HFFc6 (cell line): ENCODE measurements around the gene ARF5. TPM values are rescaled to one million over a fixed set of nuclear protein-coding genes. Genes with fewer than 3 reads are reported as not detected.
"Not testable (repeated sequence)": the region's sequence is repeated elsewhere in the genome, so short reads cannot be mapped to it uniquely, and the experiment has no call there.

Experiments used
- DNase-seq: peaks from one replicate; pipeline ENCODE4 v3.0.0-alpha.2; 2018
- H3K27ac Mint-ChIP-seq: 2 replicates; pipeline ENCODE4 v1.8.0; 2020; ENCODE audit warnings: mild to moderate bottlenecking, mixed read lengths
- H3K27me3 Mint-ChIP-seq: 2 replicates; pipeline ENCODE4 v1.8.0; 2021; ENCODE audit warnings: mild to moderate bottlenecking, moderate library complexity, mixed read lengths; ENCODE audit not compliant: insufficient read depth
- H3K36me3 Mint-ChIP-seq: 2 replicates; pipeline ENCODE4 v1.8.0; 2021; ENCODE audit warnings: low read depth, mixed read lengths
- H3K4me1 Mint-ChIP-seq: 2 replicates; pipeline ENCODE4 v1.8.0; 2020; ENCODE audit warnings: low read depth, mixed read lengths
- H3K4me3 Mint-ChIP-seq: 2 replicates; pipeline ENCODE4 v1.8.0; 2020; ENCODE audit warnings: mild to moderate bottlenecking, moderate library complexity, mixed read lengths
- H3K9me3 Mint-ChIP-seq: 2 replicates; pipeline ENCODE4 v1.8.0; 2020; ENCODE audit warnings: mild to moderate bottlenecking, mixed read lengths
- long read RNA-seq: library from polyadenylated mRNA; unstranded; transcript quantifications from one replicate; pipeline ENCODE4 v2.0.0, GENCODE V29; 2019
- total RNA-seq, 6 experiments: library from RNA; stranded (reverse); fragmentation: NEBNext Ultra II Directional; extraction: Animal tissue kit (Norgen Biotek cat#: 25700); gene quantifications; 2 replicates in 1 of 6; 3 replicates in 5 of 6; pipeline ENCODE4 v1.2.3, GENCODE V29; 2021
- TF ChIP-seq, protein P1 (sequence below): fragments of 200-600 bp; sonication (generic); IDR thresholded peaks from 2 replicates; pipeline ENCODE4 v1.5.0; 2021; ENCODE audit warnings: antibody characterized with exemption, mild to moderate bottlenecking

Gene ARF5
- 100 to 1,000 TPM in 4 of 6 experiments, 10 to 100 TPM in 2; 98.3 to 122 (median 110) TPM for total RNA-seq
- long read RNA-seq, transcript ARF5-201 (6 exons, 1,103 nt), result major isoform, 108 of 115 reads
- long read RNA-seq, partial matches to known transcripts, result 5 of 115 reads
- long read RNA-seq, other reads (novel, unspliced or antisense), result 1 of 115 reads

DNA sequence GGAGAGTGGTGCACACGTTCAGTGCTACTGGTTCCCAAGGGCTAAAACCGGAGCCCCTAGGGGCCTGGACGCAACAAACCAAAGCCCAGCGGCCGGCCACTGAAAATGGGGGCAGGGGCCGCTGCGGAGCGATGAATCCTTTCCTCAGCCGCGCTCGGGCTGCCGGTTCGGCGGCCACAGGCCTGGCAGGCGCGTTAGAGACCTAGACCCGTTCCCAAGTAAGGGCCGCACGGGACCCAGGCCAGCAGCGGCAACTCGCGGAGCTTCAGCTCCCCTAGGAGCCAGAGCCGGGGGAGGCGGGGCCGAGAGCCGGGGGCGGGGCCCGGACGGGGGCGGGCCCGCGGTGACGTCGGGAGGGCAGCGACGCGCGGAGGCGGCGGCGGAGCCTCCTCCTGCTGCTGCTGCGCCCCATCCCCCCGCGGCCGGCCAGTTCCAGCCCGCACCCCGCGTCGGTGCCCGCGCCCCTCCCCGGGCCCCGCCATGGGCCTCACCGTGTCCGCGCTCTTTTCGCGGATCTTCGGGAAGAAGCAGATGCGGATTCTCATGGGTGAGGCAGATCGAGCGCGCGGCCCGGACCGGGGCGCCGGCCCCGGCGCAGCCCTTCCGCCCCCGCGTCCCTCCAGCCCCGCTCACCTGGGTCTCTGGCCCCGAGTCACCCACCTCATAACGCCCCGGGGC is at the start of gene ARF5:
Gene ARF5, plus strand, starts transcription at position 393 of the 678 bp plus-strand sequence. Its CDS starts 88 bp downstream, at position 481.
- peak; percentile 52 for DNase-seq
- Mint-ChIP-seq H3K4me3 (peak within 1 kb of the TSS; percentile 95), H3K27me3 (peaks cover 3% of the 10 kb centered on the region), H3K9me3 (no peaks in the 10 kb centered on the region), H3K27ac (peak within 1 kb of the TSS; percentile 87), H3K36me3 (peaks cover 8% of the 10 kb centered on the region; the same call in 1 of the 2 replicates), H3K4me1 (peaks cover 44% of the 10 kb centered on the region)
- TF ChIP-seq, protein P1, sequence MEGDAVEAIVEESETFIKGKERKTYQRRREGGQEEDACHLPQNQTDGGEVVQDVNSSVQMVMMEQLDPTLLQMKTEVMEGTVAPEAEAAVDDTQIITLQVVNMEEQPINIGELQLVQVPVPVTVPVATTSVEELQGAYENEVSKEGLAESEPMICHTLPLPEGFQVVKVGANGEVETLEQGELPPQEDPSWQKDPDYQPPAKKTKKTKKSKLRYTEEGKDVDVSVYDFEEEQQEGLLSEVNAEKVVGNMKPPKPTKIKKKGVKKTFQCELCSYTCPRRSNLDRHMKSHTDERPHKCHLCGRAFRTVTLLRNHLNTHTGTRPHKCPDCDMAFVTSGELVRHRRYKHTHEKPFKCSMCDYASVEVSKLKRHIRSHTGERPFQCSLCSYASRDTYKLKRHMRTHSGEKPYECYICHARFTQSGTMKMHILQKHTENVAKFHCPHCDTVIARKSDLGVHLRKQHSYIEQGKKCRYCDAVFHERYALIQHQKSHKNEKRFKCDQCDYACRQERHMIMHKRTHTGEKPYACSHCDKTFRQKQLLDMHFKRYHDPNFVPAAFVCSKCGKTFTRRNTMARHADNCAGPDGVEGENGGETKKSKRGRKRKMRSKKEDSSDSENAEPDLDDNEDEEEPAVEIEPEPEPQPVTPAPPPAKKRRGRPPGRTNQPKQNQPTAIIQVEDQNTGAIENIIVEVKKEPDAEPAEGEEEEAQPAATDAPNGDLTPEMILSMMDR, result no peak

DNA sequence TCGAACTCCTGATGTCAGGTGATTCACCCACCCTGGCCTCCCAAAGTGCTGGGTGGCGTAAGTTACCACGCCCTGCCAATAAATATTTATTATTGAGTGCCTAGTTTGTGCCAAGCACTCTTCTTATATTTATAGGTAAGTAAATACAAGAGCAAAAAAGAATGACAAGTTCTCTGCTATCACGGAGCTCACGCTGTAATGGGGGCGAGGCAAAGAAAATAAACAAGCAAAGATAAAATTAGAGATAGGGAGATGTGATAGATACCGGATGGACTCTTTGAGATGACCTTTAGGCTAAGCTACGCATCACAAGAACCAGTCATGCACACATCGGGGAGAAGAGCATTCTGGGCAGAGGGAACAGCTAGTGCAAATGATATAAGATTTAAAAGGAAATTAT is 49.1 kb upstream of the ARF5 start:
- Mint-ChIP-seq H3K4me1 (no peaks in the 10 kb centered on the region), H3K27me3 (peaks cover 14% of the 10 kb centered on the region), H3K4me3 (no peak overlapping the region), H3K36me3 (no peaks in the 10 kb centered on the region), H3K27ac (no peak overlapping the region), H3K9me3 (no peaks in the 10 kb centered on the region)
- DNase-seq, result no peak
- TF ChIP-seq, protein P1, result no peak

DNA sequence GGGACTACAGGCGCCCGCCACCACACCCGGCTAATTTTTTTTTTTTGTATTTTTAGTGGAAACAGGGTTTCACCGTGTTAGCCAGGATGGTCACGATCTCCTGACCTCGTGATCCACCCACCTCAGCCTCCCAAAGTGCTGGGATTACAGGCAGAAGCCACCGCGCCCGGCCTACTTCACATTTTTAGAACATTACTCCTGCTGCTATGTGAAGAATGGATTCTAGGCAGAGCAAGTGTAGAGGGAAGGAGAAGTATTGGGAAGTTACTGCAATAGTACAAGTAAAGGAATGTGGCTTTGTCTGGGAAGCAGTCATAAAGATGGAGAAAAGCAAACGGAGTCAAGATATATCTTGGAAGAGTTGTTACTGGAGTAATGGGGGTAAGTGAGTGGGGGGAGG is 47.8 kb upstream of the ARF5 start:
- H3K4me3 Mint-ChIP-seq, H3K36me3 Mint-ChIP-seq, H3K4me1 Mint-ChIP-seq, DNase-seq, H3K27ac Mint-ChIP-seq, H3K9me3 Mint-ChIP-seq: not testable (repeated sequence)
- H3K27me3 Mint-ChIP-seq, result peaks cover 14% of the 10 kb centered on the region

DNA sequence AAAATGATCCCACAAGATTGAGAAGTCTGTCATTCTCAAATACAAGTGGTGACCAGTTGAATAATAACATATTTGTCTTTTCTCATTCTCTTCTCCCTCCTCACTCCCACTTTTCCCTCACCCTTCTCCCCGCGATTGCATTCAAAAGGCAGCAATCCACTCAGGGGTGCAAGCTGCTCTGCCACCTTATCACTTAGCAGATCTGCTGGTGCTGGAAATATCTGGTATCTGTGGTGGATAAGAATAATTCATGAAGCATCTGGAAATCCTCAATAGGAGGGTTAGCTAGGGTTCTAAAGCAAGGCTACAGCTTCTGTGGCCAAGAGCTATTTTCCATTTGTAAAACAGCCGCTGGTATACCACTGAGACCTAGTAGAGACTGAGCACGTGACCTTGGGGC is 46.7 kb upstream of the ARF5 start:
- H3K27me3 Mint-ChIP-seq, result peaks cover 5% of the 10 kb centered on the region
- no peak overlapping the region for H3K27ac Mint-ChIP-seq
- H3K4me1 Mint-ChIP-seq, result no peaks in the 10 kb centered on the region
- no peak overlapping the region for H3K4me3 Mint-ChIP-seq
- peaks cover 13% of the 10 kb centered on the region for H3K9me3 Mint-ChIP-seq
- peaks cover 1% of the 10 kb centered on the region for H3K36me3 Mint-ChIP-seq
- TF ChIP-seq, protein P1, result no peak
- no peak for DNase-seq

DNA sequence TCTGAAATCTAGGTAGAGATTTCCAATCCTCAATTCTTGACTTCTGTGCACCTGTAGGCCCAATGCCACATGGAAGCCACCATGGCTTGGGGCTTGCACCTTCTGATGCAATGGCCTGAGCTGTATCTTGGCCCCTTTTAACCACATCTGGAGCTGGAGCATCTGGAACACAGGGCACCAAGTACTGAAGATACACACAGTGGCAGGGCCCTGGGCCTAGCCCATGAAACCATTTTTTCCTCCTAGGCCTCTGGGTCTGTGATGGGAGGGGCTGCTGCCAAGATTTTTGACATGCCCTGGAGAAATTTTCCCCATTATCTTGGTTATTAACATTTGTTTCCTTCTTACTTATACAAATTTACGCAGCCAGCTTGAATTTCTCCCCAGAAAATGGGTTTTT is 41.9 kb upstream of the ARF5 start:
- H3K4me3 Mint-ChIP-seq, result no peak overlapping the region

DNA sequence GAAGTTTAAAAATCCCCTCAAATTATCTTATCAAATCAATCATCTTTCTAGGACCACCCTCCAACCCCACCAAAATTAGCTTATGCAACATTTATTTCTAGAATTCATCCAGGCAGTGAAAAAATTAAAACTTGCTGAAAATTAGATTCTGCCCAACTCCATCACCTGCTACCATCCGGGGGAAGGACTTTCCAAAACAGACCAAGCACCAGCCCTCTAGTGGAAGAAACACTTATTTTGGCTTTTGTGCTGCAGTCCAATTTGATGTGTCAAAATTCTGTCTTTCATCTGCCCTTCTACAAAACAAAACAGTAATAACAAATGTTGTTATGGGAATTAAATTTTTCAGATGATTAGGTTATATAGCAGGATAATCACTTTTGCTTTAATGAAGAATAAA is 38.0 kb upstream of the ARF5 start:
- TF ChIP-seq, protein P1, result peak; percentile 60
- Mint-ChIP-seq H3K27ac (no peak overlapping the region), H3K4me1 (no peaks in the 10 kb centered on the region), H3K36me3 (peaks cover 7% of the 10 kb centered on the region), H3K27me3 (no peaks in the 10 kb centered on the region; the same call in 1 of the 2 replicates), H3K9me3 (peaks cover 19% of the 10 kb centered on the region), H3K4me3 (no peak overlapping the region)
- no peak for DNase-seq

More for the DNA sequence above, 41.9 kb upstream of the ARF5 start:
- H3K9me3 Mint-ChIP-seq, result peaks cover 20% of the 10 kb centered on the region
- H3K27me3 Mint-ChIP-seq, result no peaks in the 10 kb centered on the region; the same call in 1 of the 2 replicates
- no peak overlapping the region for H3K27ac Mint-ChIP-seq
- DNase-seq, result no peak
- TF ChIP-seq, protein P1, result no peak
- no peaks in the 10 kb centered on the region for H3K4me1 Mint-ChIP-seq
- H3K36me3 Mint-ChIP-seq, result peaks cover 7% of the 10 kb centered on the region
